Diencephalon (tissue), 1 donor: ENCODE results near the gene EXOSC9. TPM values are rescaled to one million over a fixed set of nuclear protein-coding genes. Genes with fewer than 3 reads are reported as not detected.

Source experiments
- total RNA-seq: library from RNA; depleted of rRNA; stranded (reverse); fragments of >200 nt; gene quantifications from one replicate; pipeline ENCODE4 v1.2.3, GENCODE V29; 2014

EXOSC9 gene
- total RNA-seq, result 28.4 TPM

DNA sequence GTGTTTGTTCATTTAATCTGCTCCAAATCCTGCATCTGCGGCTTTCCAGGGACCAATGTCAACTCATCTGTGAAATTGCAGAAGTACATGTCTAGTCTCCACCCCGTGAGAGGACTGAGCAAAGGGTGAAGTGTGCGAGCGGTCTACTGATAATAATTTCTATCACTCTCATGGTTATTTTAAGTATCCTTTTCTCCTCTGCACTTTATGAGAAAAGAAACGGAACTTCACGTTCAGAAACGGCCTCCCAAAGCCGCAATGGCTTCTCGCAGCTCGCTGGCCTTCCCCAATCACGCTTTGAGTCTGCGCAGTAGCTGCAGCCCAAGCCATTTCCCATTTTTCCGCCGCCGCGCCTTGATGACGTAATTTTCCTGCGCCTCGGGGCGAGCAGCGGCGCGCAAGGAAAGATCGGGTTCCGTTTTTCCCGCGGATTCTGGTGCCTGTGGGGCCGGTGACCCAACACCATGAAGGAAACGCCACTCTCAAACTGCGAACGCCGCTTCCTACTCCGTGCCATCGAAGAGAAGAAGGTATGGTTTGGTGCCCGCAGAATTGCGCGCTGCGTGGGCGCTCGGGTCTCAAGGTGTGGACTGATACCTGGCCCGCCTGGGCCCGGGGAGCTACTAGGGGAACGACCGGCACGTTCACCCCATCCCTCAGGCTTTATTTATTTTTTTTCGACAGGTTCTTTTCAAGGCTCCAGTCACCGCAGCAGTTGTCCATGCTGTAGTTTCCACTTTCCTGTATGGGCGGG lies at the start of gene EXOSC9:
Gene EXOSC9 (plus strand): TSS at position 363 of the 754 bp plus-strand sequence. CDS start 102 bp downstream, at position 465.

DNA sequence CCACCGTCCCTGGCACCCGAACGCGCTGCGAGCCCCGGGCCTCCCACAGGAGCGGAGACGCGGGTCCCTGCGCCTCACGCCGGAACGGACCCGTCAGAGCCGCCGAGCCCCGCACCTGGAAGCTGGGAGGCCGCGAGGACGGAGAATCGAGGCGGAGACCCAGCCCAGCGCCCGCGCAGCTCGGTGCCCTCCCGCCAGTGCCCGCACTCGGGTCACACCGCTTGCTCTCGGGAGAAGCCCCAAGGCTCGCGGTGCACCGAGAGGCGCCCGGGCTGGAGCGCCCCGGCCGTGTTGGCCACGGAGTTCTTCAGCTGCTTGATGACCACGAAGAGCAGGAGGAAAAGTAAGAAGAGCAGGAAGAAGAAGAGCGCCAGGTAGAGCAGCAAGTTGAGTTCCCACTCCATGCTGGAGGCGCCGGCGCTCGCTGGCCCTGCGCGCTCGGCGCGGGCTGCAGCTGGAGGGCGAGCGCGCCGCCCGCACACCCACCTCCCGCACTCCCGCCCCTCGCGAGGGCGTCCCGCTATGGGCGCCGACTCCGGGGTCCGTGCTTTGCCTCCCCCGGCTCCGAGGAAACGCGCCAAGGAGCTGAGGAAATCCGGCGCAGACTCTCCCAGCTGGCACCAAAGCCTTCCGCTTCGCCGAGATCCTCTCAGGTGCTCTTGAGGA lies 36.3 kb upstream of the EXOSC9 start, which contains the start of gene SMIM43:
Gene SMIM43 (minus strand): TSS at position 463 of the 666 bp plus-strand sequence. CDS start 59 bp downstream, at position 404.

DNA sequence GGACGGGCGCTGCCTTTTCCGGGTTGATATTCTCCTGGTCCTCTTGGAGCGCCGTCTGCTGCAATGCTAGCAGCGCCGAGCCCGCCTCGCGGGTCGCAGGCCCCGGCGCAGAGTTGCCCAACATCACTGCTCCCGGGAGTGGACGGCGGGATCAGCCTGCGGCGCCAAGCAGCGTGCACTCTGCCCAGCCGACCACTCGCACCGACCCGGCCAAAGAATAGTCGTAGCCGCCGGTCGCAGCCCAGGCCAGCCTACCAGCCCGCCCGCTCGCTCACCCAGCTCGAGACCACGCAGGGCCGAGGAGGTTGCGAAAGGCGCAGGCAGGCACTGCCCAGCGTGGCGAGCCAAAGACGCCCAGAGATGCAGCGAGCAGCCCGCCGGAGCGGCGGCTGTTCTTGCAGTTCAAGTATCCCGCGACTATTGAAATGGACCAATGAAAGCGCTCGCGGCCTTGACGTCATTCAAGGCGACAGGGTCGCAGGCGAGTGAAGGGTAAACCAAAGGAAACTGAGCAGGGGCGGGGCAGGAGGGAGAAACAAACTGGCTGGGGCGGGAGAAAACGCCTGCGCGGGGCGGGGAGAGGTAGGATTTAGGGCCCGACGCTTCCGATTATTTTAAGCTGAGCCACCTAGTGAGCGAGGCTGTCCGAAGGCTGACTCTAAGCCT lies 22.5 kb downstream of the EXOSC9 start, which contains the start of gene CCNA2:
Gene CCNA2 (minus strand): TSS at position 379 of the 666 bp plus-strand sequence. CDS start 255 bp downstream, at position 124.

Other genes with a start within 250 kb of the EXOSC9 start
- gene ANXA5, start 104.3 kb upstream of the EXOSC9 start, total RNA-seq, result 76.4 TPM
- 8.5 TPM for gene SMIM43, start 36.2 kb upstream of the EXOSC9 start, total RNA-seq
- 13.4 TPM for gene CCNA2, start 22.6 kb downstream of the EXOSC9 start, total RNA-seq
- 50.3 TPM for gene BBS7, start 69.2 kb downstream of the EXOSC9 start, total RNA-seq
- 14.5 TPM for gene TRPC3, start 150.7 kb downstream of the EXOSC9 start, total RNA-seq